GM19035 (cell line): Measurements from ENCODE around the gene TBL1XR1.
"Not testable (repeated sequence)": the region's sequence is repeated elsewhere in the genome, so short reads cannot be mapped to it uniquely, and the experiment has no call there.

ENCODE experiments used
- ATAC-seq: cut with Tn5 transposase; IDR thresholded peaks from one replicate; pipeline ENCODE4 v1.9.1; 2021; ENCODE audit not compliant: unreplicated experiment

Gene TBL1XR1

DNA sequence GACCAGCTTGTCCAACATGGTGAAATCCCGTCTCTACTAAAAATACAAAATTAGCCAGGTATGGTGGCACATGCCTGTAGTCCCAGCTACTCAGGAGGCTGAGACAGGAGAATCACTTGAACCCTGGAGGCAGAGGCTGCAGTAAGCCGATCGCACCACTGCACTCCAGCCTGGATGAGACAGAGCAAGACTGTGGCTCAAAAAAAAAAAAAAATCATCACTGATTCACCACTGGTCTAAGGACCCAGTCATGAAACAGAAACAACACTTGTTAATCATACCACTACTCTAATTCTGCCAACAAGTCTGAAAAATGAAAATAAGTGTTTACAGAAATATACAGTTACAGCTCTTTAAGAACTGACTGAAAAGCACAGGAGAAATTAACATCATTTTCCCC lies 12.7 kb downstream of the TBL1XR1 start:
- ATAC-seq: peak; percentile 89

- ATAC-seq: no peak
Measured at GRCh38 chr3:177182352-177182751, 14.9 kb downstream of the TBL1XR1 start.

DNA sequence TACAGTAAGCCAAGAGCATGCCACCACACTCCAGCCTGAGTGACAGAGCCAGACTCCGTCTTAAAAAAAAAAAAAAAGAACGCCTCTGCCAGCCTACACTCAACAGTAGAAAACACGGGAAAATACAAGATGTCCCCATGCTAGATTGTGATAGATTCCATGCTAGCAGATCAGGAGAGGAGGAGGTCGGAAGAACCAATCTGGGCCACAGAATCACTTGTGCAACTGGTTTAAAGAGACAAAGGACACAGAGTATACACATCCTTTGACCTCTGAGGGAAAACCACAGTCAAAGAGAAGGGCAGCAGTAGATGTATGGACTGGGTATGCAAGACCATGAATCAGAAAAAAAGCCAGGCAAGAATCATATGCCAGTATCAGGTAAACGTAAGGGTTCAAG lies 15.9 kb downstream of the TBL1XR1 start:
- no peak for ATAC-seq

GRCh38 chr3:177180506-177180905 lies 16.8 kb downstream of the TBL1XR1 start:
- ATAC-seq: no peak

- ATAC-seq: no peak
Measured at GRCh38 chr3:177179281-177180067, 17.8 kb downstream of the TBL1XR1 start.

DNA sequence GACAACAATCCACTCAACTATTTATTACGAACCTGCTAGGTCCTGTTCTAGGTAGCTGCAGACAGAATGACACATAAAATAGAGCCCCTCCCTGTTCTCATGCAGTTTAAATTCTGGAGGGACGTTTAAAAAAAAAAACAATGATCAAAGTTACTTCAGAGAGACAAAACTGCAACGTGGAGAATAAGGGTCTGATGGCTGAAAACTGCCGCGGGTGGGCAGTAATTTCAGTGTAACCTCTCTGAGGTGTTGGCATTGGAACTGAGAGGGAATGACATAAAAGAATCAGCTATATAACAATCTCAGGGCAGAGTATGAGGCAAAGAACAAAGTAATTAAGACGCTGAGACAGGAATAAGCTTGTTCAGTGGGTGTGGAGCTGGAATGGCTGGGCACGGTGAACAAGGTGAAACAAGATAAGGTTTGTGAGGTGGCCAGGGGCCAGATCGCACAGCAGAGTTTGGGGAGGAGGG lies 19.5 kb downstream of the TBL1XR1 start:
- ATAC-seq: no peak

GRCh38 chr3:177174607-177175170 lies 22.6 kb downstream of the TBL1XR1 start:
- ATAC-seq: no peak

DNA sequence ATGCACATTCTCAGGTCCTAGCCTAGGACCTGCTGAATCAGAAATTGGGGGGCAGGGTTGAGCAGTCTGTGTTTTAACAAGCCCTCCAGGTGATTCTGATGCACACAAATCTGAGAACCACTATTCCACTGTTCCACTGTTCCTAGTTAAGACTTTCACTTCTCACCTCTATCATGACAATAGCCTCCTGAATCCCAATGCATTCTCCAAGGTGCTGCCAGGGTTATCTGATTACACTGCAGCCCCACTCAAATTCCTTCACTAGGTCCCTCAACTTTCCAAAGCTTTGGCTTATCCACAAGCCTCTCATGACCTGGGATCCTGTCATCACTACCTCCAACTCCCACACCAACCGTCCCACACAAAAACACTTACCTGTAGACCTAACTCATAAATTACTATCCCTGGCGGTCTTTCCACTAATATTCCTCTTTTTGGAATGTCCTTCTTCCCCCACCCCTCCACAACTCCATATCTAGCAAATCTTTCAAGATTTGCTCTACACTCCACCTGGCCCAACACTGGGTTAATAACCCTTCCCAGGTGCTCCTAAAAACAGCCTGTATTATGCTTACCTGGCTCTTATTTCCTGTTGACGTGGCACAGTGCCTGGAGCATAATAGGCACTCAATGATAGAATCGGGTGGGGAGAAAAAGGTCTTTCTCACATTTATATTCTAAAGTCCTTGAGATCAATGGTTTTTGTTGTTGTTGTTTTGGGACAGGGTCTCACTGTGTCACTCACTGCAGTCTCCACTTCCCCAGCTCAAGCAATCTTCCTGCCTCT lies 27.2 kb downstream of the TBL1XR1 start:
- no peak for ATAC-seq

- no peak for ATAC-seq
Measured at GRCh38 chr3:177168431-177168830, 28.9 kb downstream of the TBL1XR1 start.

- no peak for ATAC-seq
Measured at GRCh38 chr3:177162742-177163141, 34.5 kb downstream of the TBL1XR1 start.

GRCh38 chr3:177161603-177162002 lies 35.7 kb downstream of the TBL1XR1 start:
- ATAC-seq: not testable (repeated sequence)

DNA sequence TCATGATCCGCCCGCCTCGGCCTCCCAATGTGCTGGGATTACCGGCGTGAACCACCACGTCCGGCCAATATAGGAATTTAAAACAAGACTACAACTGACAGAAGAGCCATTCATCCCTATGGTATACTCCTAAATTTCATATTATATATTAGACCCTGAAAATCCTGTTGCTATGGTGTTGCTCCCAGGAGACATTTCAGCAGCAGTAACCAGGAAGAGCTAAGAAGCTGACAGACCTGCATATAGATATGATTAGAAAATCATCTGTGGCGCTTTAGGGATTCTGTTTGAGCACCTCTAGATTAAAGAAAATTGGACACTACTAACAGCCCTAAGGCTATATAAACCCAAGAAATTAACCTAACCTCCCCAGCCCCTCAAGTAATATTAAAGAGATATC lies 38.8 kb downstream of the TBL1XR1 start:
- no peak for ATAC-seq

- no peak for ATAC-seq
Measured at GRCh38 chr3:177157492-177157891, 39.8 kb downstream of the TBL1XR1 start.

- no peak for ATAC-seq
Measured at GRCh38 chr3:177154733-177155132, 42.5 kb downstream of the TBL1XR1 start.

DNA sequence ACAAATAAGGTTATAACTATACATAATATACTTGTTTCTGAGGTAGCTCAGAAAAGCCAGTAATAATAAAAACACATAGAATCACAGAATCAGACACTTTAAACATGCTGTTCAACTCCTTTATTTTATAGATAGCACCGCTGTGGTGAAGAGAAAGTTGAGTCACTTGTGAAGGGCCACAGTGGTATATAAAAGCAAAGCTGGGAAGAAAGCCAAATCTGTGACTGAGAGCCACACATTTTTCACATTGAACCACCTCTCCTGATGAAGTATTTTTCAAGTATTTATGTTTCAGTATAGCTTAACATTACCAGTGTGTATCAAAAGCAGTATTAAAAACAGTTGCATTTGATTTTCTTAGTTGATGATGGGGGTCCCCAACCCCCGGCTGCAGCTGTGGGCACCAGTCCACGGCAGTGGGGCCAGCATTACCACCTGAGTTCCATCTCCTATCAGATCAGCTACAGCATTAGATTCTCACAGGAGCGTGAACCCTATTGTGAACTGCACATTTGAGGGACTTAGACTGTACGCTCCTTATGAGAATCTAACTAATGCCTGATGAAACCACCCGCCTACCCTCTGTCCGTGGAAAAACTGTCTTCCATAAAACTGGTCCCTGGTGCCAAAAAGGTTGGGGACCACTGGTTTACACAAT lies 46.2 kb downstream of the TBL1XR1 start:
- peak; percentile 73 for ATAC-seq

GRCh38 chr3:177150218-177150916 lies 46.9 kb downstream of the TBL1XR1 start:
- ATAC-seq: peak; percentile 6

- no peak for ATAC-seq
Measured at GRCh38 chr3:177149106-177149505, 48.2 kb downstream of the TBL1XR1 start.

- no peak for ATAC-seq
Measured at GRCh38 chr3:177147790-177148189, 49.5 kb downstream of the TBL1XR1 start.

DNA sequence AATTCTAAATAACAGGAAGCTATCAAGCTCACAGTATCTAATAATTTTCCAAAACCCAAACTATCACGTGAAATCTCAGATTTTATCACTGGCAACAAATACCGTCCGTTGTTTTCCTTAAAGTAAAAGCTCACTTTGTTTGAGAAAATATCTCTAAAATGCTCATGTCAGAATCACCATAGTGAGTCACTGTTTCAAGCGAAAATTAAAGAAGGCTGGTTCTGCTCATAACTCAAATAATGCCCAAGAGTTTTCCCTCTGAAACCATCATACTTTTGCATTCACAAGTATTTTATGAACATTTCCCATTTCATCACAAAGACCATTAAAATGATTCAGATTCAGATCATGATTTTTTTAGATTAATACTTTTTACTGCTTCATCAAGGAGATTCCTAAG lies 50.6 kb downstream of the TBL1XR1 start:
- no peak for ATAC-seq

GRCh38 chr3:177145954-177146353 lies 51.3 kb downstream of the TBL1XR1 start:
- no peak for ATAC-seq

DNA sequence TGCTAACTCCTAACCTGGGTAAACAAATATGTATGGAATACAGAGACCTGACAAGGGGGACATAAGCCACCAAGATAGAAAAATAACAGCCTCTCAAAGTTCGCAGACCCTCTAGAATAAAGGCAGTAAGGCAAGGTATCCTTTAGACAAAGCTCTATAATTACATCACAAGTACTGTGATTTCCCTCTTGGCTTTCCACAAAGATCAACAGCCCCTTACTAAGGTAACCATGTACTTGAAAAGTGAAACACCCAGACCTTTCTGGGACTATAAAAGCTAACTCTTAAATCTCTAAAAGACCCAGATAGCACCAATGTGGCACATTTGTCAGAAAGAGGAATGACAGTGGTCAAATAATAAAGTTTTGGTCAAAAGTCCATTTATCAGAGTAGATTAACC lies 51.9 kb downstream of the TBL1XR1 start:
- ATAC-seq: no peak
